Tibial artery (tissue), 4 donors: ENCODE data around the gene DUSP21.

Source experiments
- DNase-seq, 2 donors: peaks; one replicate each; pipeline ENCODE4 v3.0.0-alpha.2; 2019
- H3K27ac ChIP-seq, 2 donors: fragments of 200-600 bp; sonication (generic) in 1 of 2; 1 replicate in 1 of 2; 2 replicates in 1 of 2; pipeline ENCODE4 v1.5.1; 2018 to 2019; ENCODE audit warnings: mild to moderate bottlenecking in 1 of 2
- H3K27me3 ChIP-seq, 2 donors: fragments of 200-600 bp; sonication (generic) in 1 of 2; one replicate each; pipeline versions ENCODE4 v1.5.1 to v1.6.0; 2016 to 2019
- H3K36me3 ChIP-seq, 3 donors: fragments of 200-600 bp; sonication (generic) in 2 of 3; one replicate each; pipeline ENCODE4 v1.5.1; 2016 to 2019; ENCODE audit warnings: mild to moderate bottlenecking in 2 of 3
- H3K4me1 ChIP-seq, 4 donors: fragments of 200-600 bp; sonication (generic) in 2 of 4; 1 replicate in 3 of 4; 2 replicates in 1 of 4; pipeline ENCODE4 v1.5.1; 2016 to 2019
- H3K4me3 ChIP-seq, 2 donors: fragments of 200-600 bp; sonication (generic) in 1 of 2; 1 replicate in 1 of 2; 2 replicates in 1 of 2; pipeline ENCODE4 v1.5.1; 2018 to 2019; ENCODE audit warnings: mild to moderate bottlenecking in 2 of 2
- H3K9me3 ChIP-seq, 3 donors: fragments of 200-600 bp; sonication (generic) in 1 of 3; one replicate each; pipeline ENCODE4 v1.5.1; 2016 to 2019
- intact Hi-C: fragments of 100-400 bp; cut with DNase I; formaldehyde crosslinking; loops from one replicate; pipeline ENCODE4 v1.15.0; 2023; ENCODE audit warnings: low total_unique reads
- TF ChIP-seq, protein P1 (sequence below), 2 experiments: fragments of 200-600 bp in 1 of 2; fragments of 450-650 bp in 1 of 2; IDR thresholded peaks; one replicate each; pipeline ENCODE4 v1.5.1; 2017 to 2019; ENCODE audit warnings: antibody characterized with exemption in 2 of 2, mild to moderate bottlenecking in 1 of 2, moderate library complexity in 1 of 2

The DUSP21 gene

DNA sequence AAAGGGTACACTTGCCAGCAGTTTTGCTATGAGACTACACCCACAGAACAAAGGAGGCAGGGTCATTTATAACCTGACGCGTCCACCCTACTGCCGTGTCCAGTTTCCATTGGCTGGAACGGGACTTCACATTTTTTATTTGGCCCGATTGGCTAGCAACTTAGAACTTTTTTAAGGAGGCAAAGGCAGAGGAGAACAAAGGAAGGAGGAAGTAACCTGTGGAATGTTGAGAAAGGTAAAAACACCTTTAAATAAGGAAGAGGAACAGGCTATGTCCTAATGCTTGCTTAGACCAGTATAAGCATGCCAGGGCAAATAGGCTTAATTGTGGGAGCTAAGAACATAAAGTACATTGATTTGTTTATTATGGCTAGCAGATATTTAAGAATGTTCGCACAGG, 47.8 kb downstream of the DUSP21 start:
- TF ChIP-seq, protein P1, sequence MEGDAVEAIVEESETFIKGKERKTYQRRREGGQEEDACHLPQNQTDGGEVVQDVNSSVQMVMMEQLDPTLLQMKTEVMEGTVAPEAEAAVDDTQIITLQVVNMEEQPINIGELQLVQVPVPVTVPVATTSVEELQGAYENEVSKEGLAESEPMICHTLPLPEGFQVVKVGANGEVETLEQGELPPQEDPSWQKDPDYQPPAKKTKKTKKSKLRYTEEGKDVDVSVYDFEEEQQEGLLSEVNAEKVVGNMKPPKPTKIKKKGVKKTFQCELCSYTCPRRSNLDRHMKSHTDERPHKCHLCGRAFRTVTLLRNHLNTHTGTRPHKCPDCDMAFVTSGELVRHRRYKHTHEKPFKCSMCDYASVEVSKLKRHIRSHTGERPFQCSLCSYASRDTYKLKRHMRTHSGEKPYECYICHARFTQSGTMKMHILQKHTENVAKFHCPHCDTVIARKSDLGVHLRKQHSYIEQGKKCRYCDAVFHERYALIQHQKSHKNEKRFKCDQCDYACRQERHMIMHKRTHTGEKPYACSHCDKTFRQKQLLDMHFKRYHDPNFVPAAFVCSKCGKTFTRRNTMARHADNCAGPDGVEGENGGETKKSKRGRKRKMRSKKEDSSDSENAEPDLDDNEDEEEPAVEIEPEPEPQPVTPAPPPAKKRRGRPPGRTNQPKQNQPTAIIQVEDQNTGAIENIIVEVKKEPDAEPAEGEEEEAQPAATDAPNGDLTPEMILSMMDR (IDR thresholded peaks at IDR 0.05), result no peak
- Histone ChIP-seq H3K36me3 (no peaks in the 10 kb centered on the region), H3K27me3 (no peaks in the 10 kb centered on the region), H3K4me3 (no peak overlapping the region), H3K9me3 (no peaks in the 10 kb centered on the region), H3K4me1 (peaks cover 0 to 6% (median 0%) of the 10 kb centered on the region in 4 donors), H3K27ac (no peak overlapping the region)
- intact Hi-C loops, result no loop called here
- DNase-seq, result no peak
